ENCODE measurements around the gene ADCY6. TPM values are rescaled to one million over a fixed set of nuclear protein-coding genes. Genes with fewer than 3 reads are reported as not detected.

The ADCY6 gene
- total RNA-seq, 1 donor from 2014 or later, result 71.9 TPM

DNA sequence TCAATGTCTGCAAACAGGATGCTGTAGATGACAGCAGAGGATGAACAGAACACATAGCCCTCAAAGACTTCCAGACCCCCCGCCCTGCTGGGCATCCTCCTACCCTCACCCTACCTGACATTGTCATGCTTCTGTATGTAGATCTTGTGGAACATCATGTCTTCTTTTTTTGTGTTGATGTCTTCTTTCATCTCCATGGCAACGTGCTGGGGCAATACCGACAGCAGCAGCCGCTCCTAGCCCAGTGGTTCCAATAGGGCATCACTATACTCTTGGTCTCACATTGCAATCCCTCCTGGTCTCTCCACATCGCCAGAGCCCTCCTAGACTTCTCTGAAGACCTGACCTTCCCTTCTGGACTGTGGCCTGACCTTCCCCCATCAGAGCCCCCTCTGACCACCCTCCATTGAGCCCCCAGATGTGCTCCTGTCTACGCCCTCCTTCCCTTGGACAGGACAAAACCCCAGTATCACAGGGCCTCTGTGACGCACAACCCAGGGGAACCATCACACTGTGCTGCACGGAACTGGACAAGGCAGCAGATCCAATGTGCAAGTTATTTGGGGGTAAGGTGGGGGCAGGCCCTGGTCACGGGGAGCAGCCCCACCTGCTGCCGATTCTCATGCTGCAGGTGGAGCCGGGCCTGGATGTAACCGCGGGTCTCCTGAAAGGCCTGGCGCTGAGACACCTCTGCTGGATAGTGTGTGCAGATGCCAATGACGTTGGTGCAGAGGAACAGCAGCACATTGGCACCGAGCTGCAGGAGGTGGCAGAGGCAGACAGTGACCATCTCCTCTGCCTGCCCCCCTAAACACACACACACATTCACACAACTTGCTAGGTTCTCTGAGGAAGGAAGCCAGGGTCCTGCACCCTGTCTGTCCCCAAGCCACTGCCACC, 11.1 kb downstream of the ADCY6 start:
- Mint-ChIP-seq H3K9me3 (ENCODE audit: unreplicated experiment) (no peaks in the 10 kb centered on the region), H3K4me1 (ENCODE audit: unreplicated experiment) (peaks cover 33% of the 10 kb centered on the region), H3K27ac (ENCODE audit: unreplicated experiment) (peak overlapping the region; percentile 59), H3K4me3 (ENCODE audit: unreplicated experiment) (no peak overlapping the region), H3K27me3 (ENCODE audit: unreplicated experiment) (no peaks in the 10 kb centered on the region), H3K36me3 (ENCODE audit: unreplicated experiment) (peaks cover 28% of the 10 kb centered on the region)
- TF ChIP-seq, protein P1, sequence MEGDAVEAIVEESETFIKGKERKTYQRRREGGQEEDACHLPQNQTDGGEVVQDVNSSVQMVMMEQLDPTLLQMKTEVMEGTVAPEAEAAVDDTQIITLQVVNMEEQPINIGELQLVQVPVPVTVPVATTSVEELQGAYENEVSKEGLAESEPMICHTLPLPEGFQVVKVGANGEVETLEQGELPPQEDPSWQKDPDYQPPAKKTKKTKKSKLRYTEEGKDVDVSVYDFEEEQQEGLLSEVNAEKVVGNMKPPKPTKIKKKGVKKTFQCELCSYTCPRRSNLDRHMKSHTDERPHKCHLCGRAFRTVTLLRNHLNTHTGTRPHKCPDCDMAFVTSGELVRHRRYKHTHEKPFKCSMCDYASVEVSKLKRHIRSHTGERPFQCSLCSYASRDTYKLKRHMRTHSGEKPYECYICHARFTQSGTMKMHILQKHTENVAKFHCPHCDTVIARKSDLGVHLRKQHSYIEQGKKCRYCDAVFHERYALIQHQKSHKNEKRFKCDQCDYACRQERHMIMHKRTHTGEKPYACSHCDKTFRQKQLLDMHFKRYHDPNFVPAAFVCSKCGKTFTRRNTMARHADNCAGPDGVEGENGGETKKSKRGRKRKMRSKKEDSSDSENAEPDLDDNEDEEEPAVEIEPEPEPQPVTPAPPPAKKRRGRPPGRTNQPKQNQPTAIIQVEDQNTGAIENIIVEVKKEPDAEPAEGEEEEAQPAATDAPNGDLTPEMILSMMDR (IDR thresholded peaks at IDR 0.05), result no peak
- no peak for DNase-seq (ENCODE audit: extremely low spot score, unreplicated experiment)

DNA sequence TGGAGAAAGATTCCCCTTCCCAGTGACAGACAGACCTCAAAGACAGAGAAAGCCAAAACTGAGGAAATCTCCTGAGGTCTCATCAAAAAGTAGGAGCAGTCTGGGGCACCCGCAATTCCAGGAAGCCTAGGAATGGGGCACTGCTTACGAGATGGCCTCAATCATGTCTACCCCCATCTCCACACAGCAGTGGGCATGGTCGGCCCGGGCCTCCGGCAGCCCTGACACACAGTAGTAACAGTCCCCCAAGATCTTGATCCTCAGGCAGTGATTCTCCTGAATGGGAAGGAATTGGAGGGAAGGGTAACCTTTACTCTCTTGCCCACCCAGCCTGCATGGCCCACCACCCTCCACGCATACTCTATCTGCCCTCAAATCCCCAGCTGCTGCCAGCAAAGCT, 11.9 kb downstream of the ADCY6 start:
- peaks cover 28% of the 10 kb centered on the region for H3K4me1 Mint-ChIP-seq (ENCODE audit: unreplicated experiment)
- no peak for DNase-seq (ENCODE audit: extremely low spot score, unreplicated experiment)
- H3K27ac Mint-ChIP-seq (ENCODE audit: unreplicated experiment), result peak overlapping the region; percentile 59
- no peaks in the 10 kb centered on the region for H3K27me3 Mint-ChIP-seq (ENCODE audit: unreplicated experiment)
- TF ChIP-seq, protein P1 (IDR thresholded peaks at IDR 0.05), result no peak
- no peak overlapping the region for H3K4me3 Mint-ChIP-seq (ENCODE audit: unreplicated experiment)
- H3K36me3 Mint-ChIP-seq (ENCODE audit: unreplicated experiment), result peaks cover 29% of the 10 kb centered on the region
- H3K9me3 Mint-ChIP-seq (ENCODE audit: unreplicated experiment), result no peaks in the 10 kb centered on the region

DNA sequence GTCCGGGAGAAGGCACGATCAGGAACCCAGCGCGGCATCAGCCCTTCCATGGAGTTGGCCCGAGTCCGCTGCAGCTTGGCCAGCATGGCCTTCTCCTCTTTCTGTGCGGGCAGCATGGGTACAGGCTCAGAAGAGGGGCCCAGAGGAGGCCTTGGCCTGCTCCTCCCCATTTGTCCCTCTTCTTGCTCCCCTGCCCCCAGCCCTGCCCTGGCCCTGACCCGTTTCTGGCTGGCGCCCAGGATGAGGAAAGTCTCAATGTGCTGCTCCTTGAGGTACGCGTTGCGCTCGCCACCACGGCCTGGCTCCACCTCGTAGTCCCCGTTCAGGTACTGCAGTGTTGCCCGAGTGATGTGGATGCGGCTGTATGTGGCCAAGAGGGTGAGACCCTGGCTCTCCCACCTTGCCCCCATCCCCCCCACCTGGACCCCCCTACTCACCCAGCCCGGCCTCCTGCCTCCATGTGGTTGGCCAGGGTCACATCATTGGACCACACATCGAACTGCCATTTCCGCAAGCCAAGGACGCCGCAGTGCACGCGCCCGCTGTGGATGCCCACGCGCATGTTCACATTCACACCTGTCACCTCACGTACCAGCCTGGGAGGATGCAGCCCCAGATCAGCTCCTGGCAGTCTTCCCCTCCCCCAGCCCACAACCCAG, 12.8 kb downstream of the ADCY6 start:
- TF ChIP-seq, protein P1 (IDR thresholded peaks at IDR 0.05), result no peak
- Mint-ChIP-seq H3K4me1 (ENCODE audit: unreplicated experiment) (peaks cover 20% of the 10 kb centered on the region), H3K27ac (ENCODE audit: unreplicated experiment) (no peak overlapping the region), H3K27me3 (ENCODE audit: unreplicated experiment) (no peaks in the 10 kb centered on the region), H3K36me3 (ENCODE audit: unreplicated experiment) (peaks cover 37% of the 10 kb centered on the region), H3K4me3 (ENCODE audit: unreplicated experiment) (no peak overlapping the region), H3K9me3 (ENCODE audit: unreplicated experiment) (no peaks in the 10 kb centered on the region)
- DNase-seq (ENCODE audit: extremely low spot score, unreplicated experiment), result no peak

DNA sequence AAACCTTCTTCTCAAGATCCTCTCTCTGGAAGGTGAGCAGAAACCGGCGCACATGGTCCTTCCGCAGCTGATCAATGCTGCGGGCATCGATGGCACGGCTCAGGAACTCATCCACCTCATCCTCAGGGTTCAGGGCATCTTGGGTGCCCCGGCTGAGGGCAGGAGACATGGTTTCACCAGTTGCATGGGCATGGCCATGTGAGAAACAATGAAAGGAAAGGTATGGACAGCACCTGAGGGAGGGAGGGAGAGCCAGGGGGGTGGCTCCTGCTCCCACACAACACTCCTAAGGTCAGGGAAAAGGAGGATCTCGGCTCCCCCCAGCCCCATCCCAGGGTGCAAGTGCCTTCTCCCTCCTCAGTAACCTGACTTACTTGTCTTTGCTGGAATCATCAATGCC, 13.6 kb downstream of the ADCY6 start:
- H3K27me3 Mint-ChIP-seq (ENCODE audit: unreplicated experiment), result no peaks in the 10 kb centered on the region
- H3K4me1 Mint-ChIP-seq (ENCODE audit: unreplicated experiment), result peaks cover 11% of the 10 kb centered on the region
- H3K27ac Mint-ChIP-seq (ENCODE audit: unreplicated experiment), result no peak overlapping the region
- no peak overlapping the region for H3K4me3 Mint-ChIP-seq (ENCODE audit: unreplicated experiment)
- TF ChIP-seq, protein P1 (IDR thresholded peaks at IDR 0.05), result no peak
- peaks cover 45% of the 10 kb centered on the region for H3K36me3 Mint-ChIP-seq (ENCODE audit: unreplicated experiment)
- H3K9me3 Mint-ChIP-seq (ENCODE audit: unreplicated experiment), result no peaks in the 10 kb centered on the region
- no peak for DNase-seq (ENCODE audit: extremely low spot score, unreplicated experiment)

DNA sequence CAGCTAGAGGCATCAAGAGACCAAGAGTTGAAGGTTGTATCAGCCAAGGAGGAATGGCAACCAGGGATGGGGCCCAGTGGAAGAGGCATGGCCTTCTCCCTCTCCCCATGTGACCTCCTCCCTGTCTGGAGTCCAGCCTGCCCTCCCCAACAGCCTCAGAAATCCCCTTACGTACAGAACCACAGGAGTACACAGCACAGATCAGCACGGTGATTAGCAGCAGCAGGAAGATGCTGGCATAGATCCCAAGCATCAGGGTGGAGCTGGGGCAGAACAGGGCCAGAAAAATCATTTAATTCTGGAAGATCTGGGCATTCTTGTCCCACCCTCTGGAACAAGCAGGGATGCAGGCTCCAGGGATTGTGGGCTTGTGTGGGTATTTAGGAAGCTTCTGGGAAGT, 14.4 kb downstream of the ADCY6 start:
- Mint-ChIP-seq H3K4me3 (ENCODE audit: unreplicated experiment) (no peak overlapping the region), H3K27me3 (ENCODE audit: unreplicated experiment) (no peaks in the 10 kb centered on the region), H3K4me1 (ENCODE audit: unreplicated experiment) (peaks cover 3% of the 10 kb centered on the region), H3K27ac (ENCODE audit: unreplicated experiment) (peak overlapping the region; percentile 15), H3K36me3 (ENCODE audit: unreplicated experiment) (peaks cover 48% of the 10 kb centered on the region), H3K9me3 (ENCODE audit: unreplicated experiment) (no peaks in the 10 kb centered on the region)
- TF ChIP-seq, protein P1 (IDR thresholded peaks at IDR 0.05), result no peak
- DNase-seq (ENCODE audit: extremely low spot score, unreplicated experiment), result no peak
